Caki2 (cell line): ENCODE results near the gene PDHB. TPM values are rescaled to one million over a fixed set of nuclear protein-coding genes. Genes with fewer than 3 reads are reported as not detected.
A peak's percentile ranks its signal among the peaks of the same experiment; 100 is the strongest.

Experiments used
- DNase-seq: peaks from one replicate; pipeline ENCODE4 v3.0.0-alpha.2; 2015; ENCODE audit warnings: low read depth
- in situ Hi-C: cut with HindIII; loops from 2 replicates; pipeline ENCODE4 v1.10.0; 2016; ENCODE audit warnings: low sequenced_read_pairs, low pct_unique_long_range_greater_than_20kb, mixed read lengths
- total RNA-seq: library from RNA; depleted of rRNA; stranded (reverse); fragments of >200 nt; shearing (Covaris generic); gene quantifications from 2 replicates; pipeline ENCODE4 v1.2.3, GENCODE V29; 2014; ENCODE audit warnings: low replicate concordance

Gene PDHB
- total RNA-seq, 1 experiment from 2014 or later: 86.1 TPM

GRCh38 chr3:58411851-58412830 is 21.5 kb downstream of the PDHB start:
- no peak for DNase-seq
- in situ Hi-C loops: no loop called here

GRCh38 chr3:58411036-58411435 is 22.6 kb downstream of the PDHB start:
- no peak for DNase-seq
- in situ Hi-C loops: no loop called here

GRCh38 chr3:58409663-58410062 is 24.0 kb downstream of the PDHB start:
- no peak for DNase-seq
- in situ Hi-C loops: no loop called here

- DNase-seq: no peak
- in situ Hi-C loops: no loop called here
These were observed 24.7 kb downstream of the PDHB start for GRCh38 chr3:58408906-58409305.

GRCh38 chr3:58404396-58404795 is 29.2 kb downstream of the PDHB start:
- peak; percentile 38 for DNase-seq
- in situ Hi-C loops: no loop called here

GRCh38 chr3:58403513-58404109 is 30.0 kb downstream of the PDHB start:
- in situ Hi-C loops: no loop called here
- DNase-seq: no peak

GRCh38 chr3:58398669-58399333 is 34.8 kb downstream of the PDHB start:
- no peak for DNase-seq
- in situ Hi-C loops: no loop called here

- in situ Hi-C loops: no loop called here
These were observed 39.3 kb downstream of the PDHB start for GRCh38 chr3:58394339-58394738.

GRCh38 chr3:58392181-58392580 is 41.5 kb downstream of the PDHB start:
- in situ Hi-C loops: no loop called here
- DNase-seq: no peak

More at GRCh38 chr3:58394339-58394738, 39.3 kb downstream of the PDHB start:
- no peak for DNase-seq

GRCh38 chr3:58391156-58391865 is 42.3 kb downstream of the PDHB start:
- DNase-seq: no peak
- in situ Hi-C loops: no loop called here

GRCh38 chr3:58388550-58389091 is 45.0 kb downstream of the PDHB start:
- DNase-seq: no peak
- in situ Hi-C loops: no loop called here

- in situ Hi-C loops: no loop called here
- no peak for DNase-seq
These were observed 45.7 kb downstream of the PDHB start for GRCh38 chr3:58387650-58388546.

GRCh38 chr3:58386626-58387365 is 46.8 kb downstream of the PDHB start:
- in situ Hi-C loops: no loop called here
- no peak for DNase-seq

- in situ Hi-C loops: no loop called here
- no peak for DNase-seq
These were observed 49.1 kb downstream of the PDHB start for GRCh38 chr3:58384381-58385090.

GRCh38 chr3:58383904-58384303 is 49.7 kb downstream of the PDHB start:
- in situ Hi-C loops: no loop called here
- DNase-seq: peak; percentile 84

- DNase-seq: no peak
- in situ Hi-C loops: no loop called here
These were observed 50.2 kb downstream of the PDHB start for GRCh38 chr3:58383476-58383875.
